Measurements from ENCODE around the gene MAPK6.
"Not testable (repeated sequence)": the region's sequence is repeated elsewhere in the genome, so short reads cannot be mapped to it uniquely, and the experiment has no call there.

The MAPK6 gene

GRCh38 chr15:52050416-52050815, 31.4 kb downstream of the MAPK6 start:
- Histone ChIP-seq H3K4me3 (ENCODE audit: low read depth, low read length) (no peak overlapping the region), H3K9me3 (ENCODE audit: severe bottlenecking) (peaks cover 4% of the 10 kb centered on the region), H3K36me3 (peaks cover 54% of the 10 kb centered on the region), H3K27ac (no peak overlapping the region), H3K27me3 (ENCODE audit: insufficient read depth, low read depth, severe bottlenecking) (no peaks in the 10 kb centered on the region)
- TF ChIP-seq CTCF (IDR thresholded peaks at IDR 0.05; ENCODE audit: low read depth, low read length), result no peak
- DNase-seq, result no peak

- Histone ChIP-seq H3K9me3 (ENCODE audit: severe bottlenecking) (peaks cover 4% of the 10 kb centered on the region), H3K36me3 (peaks cover 68% of the 10 kb centered on the region), H3K27ac (no peak overlapping the region), H3K4me3 (ENCODE audit: low read depth, low read length) (no peak overlapping the region), H3K27me3 (ENCODE audit: insufficient read depth, low read depth, severe bottlenecking) (no peaks in the 10 kb centered on the region)
- TF ChIP-seq CTCF (IDR thresholded peaks at IDR 0.05; ENCODE audit: low read depth, low read length), result no peak
- DNase-seq, result no peak
These were observed 33.3 kb downstream of the MAPK6 start for GRCh38 chr15:52052066-52052935.

DNA sequence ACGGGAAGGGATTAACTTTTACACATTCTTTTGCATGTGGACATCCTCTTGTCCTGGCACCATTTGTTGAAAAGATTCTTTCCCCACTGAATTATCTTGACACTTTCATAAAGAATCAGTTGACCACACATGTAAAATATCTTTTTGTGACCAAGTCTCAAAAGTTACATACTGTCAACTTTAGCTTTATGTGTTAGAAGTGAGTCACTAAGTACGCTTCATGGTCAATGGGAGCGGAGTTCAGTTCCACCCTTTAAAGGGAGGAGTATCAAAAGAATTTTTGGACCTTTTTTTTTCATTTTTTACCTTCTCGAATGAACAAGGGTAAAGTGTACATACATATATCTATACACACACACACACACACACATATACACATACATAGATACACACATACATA, 35.4 kb downstream of the MAPK6 start:
- Histone ChIP-seq H3K9me3 (ENCODE audit: severe bottlenecking) (peaks cover 4% of the 10 kb centered on the region), H3K36me3 (peaks cover 76% of the 10 kb centered on the region), H3K27me3 (ENCODE audit: insufficient read depth, low read depth, severe bottlenecking) (no peaks in the 10 kb centered on the region), H3K27ac (no peak overlapping the region), H3K4me3 (ENCODE audit: low read depth, low read length) (no peak overlapping the region)
- no peak for DNase-seq
- TF ChIP-seq CTCF (IDR thresholded peaks at IDR 0.05; ENCODE audit: low read depth, low read length), result no peak

DNA sequence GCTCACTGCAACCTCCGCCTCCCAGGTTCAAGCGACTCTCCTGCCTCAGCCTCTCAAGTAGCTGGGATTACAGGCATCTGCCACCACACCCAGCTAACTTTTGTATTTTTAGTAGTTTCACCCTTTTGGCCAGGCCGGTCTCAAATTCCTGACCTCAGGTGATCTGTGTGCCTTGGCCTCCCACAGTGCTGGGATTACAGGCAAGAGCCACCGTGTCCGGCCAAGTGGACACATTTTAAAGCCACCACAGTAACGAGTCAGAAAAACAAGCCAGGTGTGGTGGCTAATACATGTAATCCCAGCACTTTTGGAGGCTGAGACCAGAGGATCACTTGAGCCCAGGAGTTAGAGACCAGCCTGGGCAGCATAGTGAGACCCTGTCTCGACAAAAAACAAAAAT, 35.8 kb downstream of the MAPK6 start:
- not testable (repeated sequence) for H3K9me3 ChIP-seq (ENCODE audit: severe bottlenecking); H3K27me3 ChIP-seq (ENCODE audit: insufficient read depth, low read depth, severe bottlenecking); H3K27ac ChIP-seq; H3K4me3 ChIP-seq (ENCODE audit: low read depth, low read length); DNase-seq
- peaks cover 78% of the 10 kb centered on the region for H3K36me3 ChIP-seq

DNA sequence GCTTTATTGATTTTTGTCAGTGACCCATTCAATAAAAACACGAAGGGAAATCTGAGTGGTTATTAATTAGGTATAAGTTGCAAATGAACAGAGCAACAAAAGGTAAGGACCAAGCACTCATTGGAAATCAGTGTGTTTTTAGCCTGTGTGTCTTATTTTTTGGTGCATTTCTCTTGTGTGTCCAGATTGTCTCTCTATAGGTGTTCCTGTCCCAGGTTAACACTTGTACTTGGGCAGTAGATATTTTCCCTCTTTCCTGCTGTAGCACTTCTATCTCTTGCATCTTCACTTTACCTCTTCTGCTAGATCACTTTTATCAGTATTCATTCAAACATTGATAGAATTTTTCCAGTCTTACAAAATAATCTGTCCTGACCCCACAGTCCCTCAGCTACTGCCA, 37.0 kb downstream of the MAPK6 start:
- no peak for DNase-seq
- H3K36me3 ChIP-seq, result peaks cover 78% of the 10 kb centered on the region
- H3K4me3 ChIP-seq (ENCODE audit: low read depth, low read length), result no peak overlapping the region
- TF ChIP-seq CTCF (IDR thresholded peaks at IDR 0.05; ENCODE audit: low read depth, low read length), result no peak
- H3K27me3 ChIP-seq (ENCODE audit: insufficient read depth, low read depth, severe bottlenecking), result no peaks in the 10 kb centered on the region
- no peak overlapping the region for H3K27ac ChIP-seq
- peaks cover 4% of the 10 kb centered on the region for H3K9me3 ChIP-seq (ENCODE audit: severe bottlenecking)

GRCh38 chr15:52056496-52056895, 37.5 kb downstream of the MAPK6 start:
- no peaks in the 10 kb centered on the region for H3K27me3 ChIP-seq (ENCODE audit: insufficient read depth, low read depth, severe bottlenecking)
- no peak overlapping the region for H3K4me3 ChIP-seq (ENCODE audit: low read depth, low read length)
- TF ChIP-seq CTCF (IDR thresholded peaks at IDR 0.05; ENCODE audit: low read depth, low read length), result no peak
- H3K9me3 ChIP-seq (ENCODE audit: severe bottlenecking), result peaks cover 4% of the 10 kb centered on the region
- peaks cover 78% of the 10 kb centered on the region for H3K36me3 ChIP-seq
- H3K27ac ChIP-seq, result no peak overlapping the region
- DNase-seq, result no peak
